PFSK-1 (cell line): ENCODE results near the gene LRFN4.

Experiments
- FOXP2 ChIP-seq: optimal IDR thresholded peaks from 2 replicates; pipeline ENCODE3; 2011; ENCODE audit warnings: borderline replicate concordance, control low read depth, inconsistent platforms; ENCODE audit not compliant: insufficient read depth; ENCODE audit errors: extremely low read length, extremely low read depth
- POLR2AphosphoS5 ChIP-seq: IDR thresholded peaks from 2 replicates; pipeline ENCODE4 v1.6.1; 2012; ENCODE audit warnings: low read depth, mild to moderate bottlenecking, control low read depth, low read length, moderate library complexity
- REST ChIP-seq, 2 experiments: IDR thresholded peaks; 2 replicates each; pipeline versions ENCODE4 v1.6.1 to v1.8.0; 2011 to 2012; ENCODE audit warnings: low read depth in 2 of 2, low read length in 2 of 2, control low read depth in 1 of 2, inconsistent platforms in 1 of 2, mild to moderate bottlenecking in 1 of 2, moderate library complexity in 1 of 2; ENCODE audit not compliant: insufficient read depth in 1 of 2
- SIN3A ChIP-seq: IDR thresholded peaks from 2 replicates; pipeline ENCODE4 v1.6.1; 2012; ENCODE audit warnings: mild to moderate bottlenecking, low read length, moderate library complexity, borderline replicate concordance; ENCODE audit not compliant: insufficient read depth
- TAF1 ChIP-seq: IDR thresholded peaks from 2 replicates; pipeline ENCODE4 v1.6.1; 2012; ENCODE audit warnings: low read length, control low read depth, borderline replicate concordance; ENCODE audit not compliant: insufficient read depth

Gene LRFN4

GRCh38 chr11:66866511-66866986 lies 9.7 kb downstream of the LRFN4 start:
- TF ChIP-seq TAF1 (no peak), FOXP2 (no peak), SIN3A (no peak), REST (IDR thresholded peaks at IDR 0.05; ENCODE audit: insufficient read depth in 1 of 2, low read depth in 2 of 2, low read length in 2 of 2) (no peak), POLR2AphosphoS5 (no peak)

GRCh38 chr11:66867425-66868040 lies 10.7 kb downstream of the LRFN4 start:
- TF ChIP-seq FOXP2 = no peak
- no peak for TF ChIP-seq TAF1
- no peak for TF ChIP-seq POLR2AphosphoS5
- TF ChIP-seq SIN3A = no peak
- TF ChIP-seq REST (IDR thresholded peaks at IDR 0.05; ENCODE audit: insufficient read depth in 1 of 2, low read depth in 2 of 2, low read length in 2 of 2) = no peak

- no peak for TF ChIP-seq REST (IDR thresholded peaks at IDR 0.05; ENCODE audit: insufficient read depth in 1 of 2, low read depth in 2 of 2, low read length in 2 of 2)
- no peak for TF ChIP-seq FOXP2
- TF ChIP-seq POLR2AphosphoS5 = no peak
- TF ChIP-seq SIN3A = no peak
- TF ChIP-seq TAF1 = no peak
These were observed 11.3 kb downstream of the LRFN4 start for GRCh38 chr11:66868082-66868725.

GRCh38 chr11:66868726-66869566 lies 12.1 kb downstream of the LRFN4 start:
- no peak for TF ChIP-seq REST (IDR thresholded peaks at IDR 0.05; ENCODE audit: insufficient read depth in 1 of 2, low read depth in 2 of 2, low read length in 2 of 2)
- TF ChIP-seq POLR2AphosphoS5 = no peak
- TF ChIP-seq FOXP2 = no peak
- TF ChIP-seq TAF1 = no peak
- no peak for TF ChIP-seq SIN3A
